Lung microvascular endothelial cell (primary cell): ENCODE data around the gene CASQ2. TPM values are rescaled to one million over a fixed set of nuclear protein-coding genes. Genes with fewer than 3 reads are reported as not detected.

Experiments used
- DNase-seq, 2 donors: peaks; one replicate each; pipeline versions ENCODE4 v3.0.0 to v3.0.0-alpha.2; 2010; ENCODE audit warnings: low read depth in 2 of 2
- total RNA-seq: library from RNA; depleted of rRNA; stranded (reverse); fragments of >200 nt; gene quantifications from 2 replicates; pipeline ENCODE4 v1.2.1, GENCODE V29; 2014

Gene CASQ2
- total RNA-seq, 1 donor from 2014 or later: not detected

DNA sequence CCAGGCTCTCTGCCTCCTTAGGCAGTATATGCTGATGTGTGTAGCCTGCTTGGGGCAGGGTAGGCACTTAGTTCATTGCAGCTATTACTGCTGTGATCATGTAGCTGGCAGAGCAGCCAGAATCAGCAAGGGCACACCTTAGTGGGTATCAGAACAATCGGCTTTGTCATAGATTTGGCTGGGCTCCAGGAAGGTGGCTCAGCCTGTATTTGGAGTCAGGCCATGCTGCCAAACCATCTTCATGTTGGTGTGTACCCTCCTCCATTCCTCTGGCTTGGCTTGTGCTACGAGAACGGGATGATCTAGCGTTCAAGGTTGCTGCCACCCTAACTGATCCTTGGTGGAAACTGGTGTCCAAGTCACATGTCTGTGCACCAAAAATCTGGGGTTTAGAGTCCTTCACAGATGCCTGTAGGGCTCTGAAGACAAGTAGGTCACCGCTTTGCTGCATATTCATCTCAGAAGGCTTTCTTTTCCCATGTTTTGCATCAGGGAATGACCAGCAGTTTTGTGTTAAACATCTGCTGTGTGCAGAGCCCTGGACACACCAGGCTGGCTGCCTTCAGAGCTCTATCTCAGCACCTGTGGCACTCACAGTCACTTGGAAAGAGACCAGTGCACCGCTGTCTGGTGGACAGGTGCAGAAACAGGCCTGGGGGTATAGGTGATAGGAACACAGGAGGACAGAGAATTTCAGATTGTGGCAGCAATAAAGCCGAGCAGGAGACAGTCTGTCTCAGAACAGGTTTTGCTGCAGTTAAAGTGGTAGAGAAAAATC, 103.0 kb downstream of the CASQ2 start:
- DNase-seq: no peak

DNA sequence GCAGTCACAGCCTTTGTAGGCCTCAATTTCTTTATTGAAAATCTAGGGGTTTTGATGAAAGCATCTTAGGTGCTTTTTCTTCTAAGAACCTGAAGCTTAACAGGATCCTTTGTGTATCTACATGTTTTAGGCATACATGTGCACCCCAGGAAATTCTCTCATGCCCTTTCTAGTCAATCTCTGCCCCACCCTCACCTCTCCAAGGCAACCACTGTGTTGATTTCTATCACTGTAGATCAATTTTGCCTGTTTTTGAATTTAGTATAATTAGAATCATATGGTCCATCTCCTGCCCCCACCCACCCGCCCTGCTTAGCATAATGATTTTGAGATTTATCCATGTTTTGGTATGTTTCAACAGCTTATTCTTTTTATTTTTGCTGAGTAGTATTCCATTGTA, 107.4 kb downstream of the CASQ2 start:
- DNase-seq: no peak

DNA sequence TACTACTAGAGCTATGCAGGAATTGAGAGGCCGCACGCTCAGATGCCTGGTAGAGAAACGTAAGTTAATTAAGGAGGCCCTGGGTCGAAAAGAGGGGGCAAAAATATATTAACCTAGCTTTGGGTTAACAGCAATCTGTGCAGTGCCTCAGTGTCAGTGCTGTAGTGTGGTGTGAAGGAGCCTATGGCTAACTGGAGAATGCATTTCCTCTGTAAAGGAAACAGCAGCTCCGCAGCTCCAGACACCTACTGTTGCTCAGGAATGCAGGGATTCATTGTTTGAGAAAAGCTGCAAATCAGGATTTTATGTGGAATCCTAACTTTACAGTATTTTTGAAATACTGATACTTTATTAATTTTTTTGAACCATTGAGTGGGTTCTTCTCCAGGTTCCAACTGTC, 108.4 kb downstream of the CASQ2 start:
- DNase-seq: no peak

DNA sequence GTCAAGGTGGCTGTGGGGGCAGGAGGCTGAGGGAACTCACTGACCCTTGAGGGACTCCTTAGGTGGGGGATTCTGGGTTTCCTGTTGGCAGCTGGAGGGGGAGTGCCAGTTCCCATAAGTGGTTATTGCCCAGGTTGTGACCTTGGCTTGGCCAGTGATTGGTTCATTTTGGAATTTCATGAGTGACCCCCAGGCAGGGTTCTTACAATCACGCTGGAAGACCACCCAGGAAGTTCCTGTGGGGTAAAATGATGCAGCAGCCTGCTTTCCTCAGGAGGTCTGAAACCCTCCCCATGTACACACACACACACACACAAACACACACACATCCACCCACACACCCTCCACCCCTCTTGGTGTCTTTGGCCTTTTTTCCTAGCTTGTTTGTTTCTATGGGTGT, 109.9 kb downstream of the CASQ2 start:
- DNase-seq: no peak

DNA sequence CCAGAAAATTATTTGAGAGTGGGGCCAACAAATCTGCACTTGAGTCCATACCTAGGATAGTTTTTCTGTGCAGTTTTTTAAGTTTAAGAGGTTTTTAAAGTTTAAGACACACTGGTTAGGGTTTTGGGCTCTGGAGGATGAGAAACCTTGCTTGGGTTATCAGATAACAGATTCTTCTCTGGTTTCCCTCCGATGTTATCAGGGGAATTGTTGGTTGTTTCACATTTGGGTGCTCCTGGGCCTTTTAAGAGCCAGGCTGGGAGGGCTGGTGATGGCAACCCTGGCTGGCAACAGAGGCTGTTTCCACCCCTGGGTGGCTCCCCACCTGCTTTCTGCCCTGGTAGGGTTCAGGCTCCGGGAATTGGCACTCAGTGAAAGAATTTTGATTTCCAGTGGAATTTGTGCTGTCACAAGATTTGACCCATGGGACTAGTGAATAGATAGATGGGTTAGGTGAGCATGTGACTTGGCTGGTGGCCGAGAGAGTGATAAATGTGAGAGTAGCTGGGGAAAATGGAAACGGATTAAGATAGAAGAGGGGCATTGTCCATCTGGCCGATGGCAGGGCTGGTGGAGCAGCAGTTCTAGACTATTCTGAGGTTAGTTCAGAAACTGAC, 111.9 kb downstream of the CASQ2 start:
- DNase-seq: peak in 1 of 2 donors; percentile 90

DNA sequence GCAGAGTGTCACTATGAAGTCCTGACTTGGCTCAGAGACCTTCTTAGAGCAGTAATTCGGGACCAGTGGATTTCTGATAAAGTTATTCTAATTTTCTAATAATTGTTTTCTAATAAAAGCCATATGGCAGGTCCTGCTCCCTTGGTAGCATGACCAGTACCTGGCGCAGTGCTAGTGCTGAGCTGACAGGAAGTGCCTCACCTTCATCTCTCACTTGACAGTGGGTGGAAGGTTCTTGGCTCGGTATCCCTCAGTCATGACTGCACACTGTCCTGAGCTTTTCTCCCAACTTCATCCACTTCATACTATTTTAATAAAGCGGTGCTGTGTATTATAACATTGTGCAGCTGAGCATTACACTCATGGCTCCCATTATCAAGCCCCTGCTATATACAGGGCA, 112.6 kb downstream of the CASQ2 start:
- no peak for DNase-seq

DNA sequence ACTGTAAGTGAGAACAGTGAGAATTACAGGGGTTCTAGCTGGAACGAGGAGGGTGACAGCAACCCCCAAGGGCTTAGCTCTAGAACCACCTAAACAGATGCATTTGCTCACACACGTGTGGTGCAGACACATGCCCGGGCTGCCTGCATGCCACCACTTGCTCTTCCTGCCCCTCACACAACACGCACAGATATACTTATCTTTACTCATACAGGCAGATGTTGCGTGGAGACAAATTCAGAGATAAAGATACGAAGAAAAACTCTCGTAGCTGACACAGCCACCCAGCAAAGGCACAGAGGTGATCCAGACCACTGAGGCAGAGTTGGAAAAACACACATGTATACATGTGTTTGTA, 113.2 kb downstream of the CASQ2 start:
- DNase-seq: no peak

DNA sequence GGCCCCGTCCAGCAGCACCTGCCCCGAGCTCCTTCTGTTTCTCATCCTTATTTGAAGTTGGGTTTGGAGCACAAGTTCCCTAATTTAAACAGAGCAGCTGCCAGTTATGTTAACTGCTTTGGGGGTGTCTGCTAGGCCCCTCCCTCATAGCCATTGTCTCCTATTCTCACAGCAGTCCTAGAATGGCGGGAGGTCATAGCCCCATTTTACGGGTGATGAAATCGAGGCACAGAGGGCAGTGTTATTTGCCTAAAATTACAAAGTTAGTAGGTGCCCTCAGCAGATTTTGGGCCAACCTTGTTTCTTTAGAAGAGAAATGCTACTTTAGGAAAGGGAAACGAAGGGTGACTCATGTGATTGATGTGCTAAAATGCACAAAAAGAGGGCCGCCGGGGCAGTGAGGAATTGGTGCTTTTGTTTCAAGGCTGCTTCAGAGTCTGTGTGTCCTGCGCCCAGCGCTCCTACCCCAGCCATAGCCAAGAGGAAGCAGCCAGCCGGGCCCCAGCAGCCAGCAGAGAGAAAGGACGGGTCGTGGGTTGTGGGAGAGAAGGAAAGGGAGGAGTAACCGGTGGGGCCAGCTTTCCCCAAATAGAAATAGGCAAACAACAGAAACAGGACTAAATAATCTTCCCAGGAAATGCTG, 113.7 kb downstream of the CASQ2 start:
- DNase-seq: peak; percentile 78

DNA sequence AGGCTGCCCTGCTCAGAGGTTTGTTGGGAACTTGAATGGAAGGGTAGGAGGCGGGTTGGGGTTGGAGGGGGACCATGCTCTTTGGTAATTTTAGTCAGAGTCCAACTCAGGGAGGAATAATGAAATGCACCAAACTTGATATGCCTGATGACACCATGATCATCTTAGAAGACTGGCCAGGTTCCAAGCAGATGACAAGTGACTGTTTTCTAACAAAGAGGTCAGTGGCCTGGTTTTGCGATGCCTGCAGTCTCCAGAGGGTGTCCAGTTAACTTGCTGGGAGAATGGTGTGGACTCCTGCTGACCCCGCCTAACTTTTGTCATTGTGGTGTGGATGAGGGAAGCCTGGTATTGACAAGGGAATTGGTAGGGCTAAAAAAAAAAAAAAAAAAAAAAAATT, 114.4 kb downstream of the CASQ2 start:
- DNase-seq: no peak

DNA sequence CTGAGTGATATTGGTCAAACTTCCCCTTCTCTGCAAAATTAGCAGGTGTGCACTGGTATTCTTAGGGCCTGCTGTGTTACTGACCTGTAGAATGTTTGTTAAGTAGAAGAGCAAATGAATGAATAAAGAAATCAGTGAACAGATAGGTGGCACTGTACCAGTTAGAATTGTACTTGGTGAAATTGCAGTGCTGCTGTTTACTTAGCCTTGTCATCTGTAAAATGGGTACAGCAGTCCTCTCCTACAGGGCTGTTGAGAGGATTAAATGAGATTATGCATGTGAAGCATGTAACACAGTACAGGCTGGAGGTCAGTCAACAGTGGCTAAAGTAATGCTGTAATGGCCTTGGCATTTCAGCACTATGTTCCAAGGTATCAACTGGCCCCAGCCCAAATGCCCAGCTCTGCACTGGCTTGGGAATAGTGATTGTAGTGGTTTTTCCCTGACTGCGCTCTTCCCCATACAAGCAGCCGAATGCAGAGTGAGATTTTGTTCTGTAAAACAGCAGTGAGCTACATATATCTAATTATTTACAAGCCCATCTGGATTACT, 116.2 kb downstream of the CASQ2 start:
- no peak for DNase-seq

DNA sequence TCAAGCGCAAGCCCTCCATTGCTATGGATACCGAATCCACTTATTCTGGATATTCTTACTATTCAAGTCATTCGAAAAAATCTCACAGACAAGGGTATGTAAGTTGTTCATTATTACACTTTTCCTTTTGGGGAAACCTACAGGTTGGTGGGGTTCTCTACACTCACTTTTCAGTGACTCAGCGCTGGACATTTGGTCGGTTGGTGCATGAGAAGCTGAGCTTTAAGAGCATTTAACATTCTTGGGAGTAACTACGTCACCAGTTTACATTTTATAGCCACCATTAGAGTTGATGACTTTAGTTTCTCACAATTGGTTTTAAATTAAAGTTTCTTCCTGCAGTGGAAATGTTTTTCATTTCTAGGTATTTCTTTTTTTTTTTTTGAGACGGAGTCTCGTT, 117.1 kb downstream of the CASQ2 start:
- DNase-seq: no peak

DNA sequence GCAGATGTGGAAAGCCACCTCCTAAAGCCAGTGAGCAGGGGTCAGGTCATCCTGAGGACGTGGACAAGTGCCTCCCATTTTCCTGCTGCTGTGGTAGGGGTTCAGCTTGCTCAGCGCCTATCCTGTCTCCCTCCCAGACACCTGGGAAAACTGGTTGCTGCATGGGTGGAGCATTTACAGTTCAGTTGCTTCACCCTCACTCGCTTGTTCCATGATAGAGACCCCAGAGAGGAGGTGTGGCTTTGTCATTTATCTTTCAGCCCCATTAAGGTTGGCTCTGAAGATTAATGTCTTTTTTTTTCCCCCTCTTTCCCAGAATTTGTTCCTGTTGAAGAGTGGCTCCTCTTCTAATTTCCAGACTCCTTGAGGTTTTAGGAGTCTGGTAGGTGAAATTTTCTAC, 117.6 kb downstream of the CASQ2 start:
- DNase-seq: no peak

Other genes starting within 250 kb of the CASQ2 start
- gene VANGL1, start 126.7 kb downstream of the CASQ2 start, total RNA-seq: 12.2 and 13.9 TPM in 2 replicates
- gene NHLH2, start 72.4 kb upstream of the CASQ2 start, total RNA-seq: under 0.01 TPM in 1 of 2 replicates, not detected in the other
- gene SLC22A15, start 207.8 kb upstream of the CASQ2 start, total RNA-seq: under 0.01 TPM in 1 of 2 replicates, not detected in the other